CD4-positive, alpha-beta memory T cell (primary cell): ENCODE measurements around the gene ZNF846. TPM values are rescaled to one million over a fixed set of nuclear protein-coding genes. Genes with fewer than 3 reads are reported as not detected.

Source experiments
- CTCF ChIA-PET: fragments of 350-600 bp; sonication (Branson Sonifier 250); formaldehyde crosslinking; loops from one replicate; lab custom pipeline; 2021; ENCODE audit warnings: inconsistent platforms; ENCODE audit not compliant: partially characterized antibody; lab: Charles Lee
- POLR2A ChIA-PET: fragments of 350-600 bp; sonication (Branson Sonifier 250); formaldehyde crosslinking; loops from one replicate; lab custom pipeline; 2021; ENCODE audit not compliant: partially characterized antibody; lab: Charles Lee
- DNase-seq, 5 donors: peaks; one replicate each; pipeline versions ENCODE4 v3.0.0 to v3.0.0-alpha.2; 2020 to 2022; ENCODE audit warnings: mixed read lengths in 1 of 5
- H3K27ac ChIP-seq: one replicate; pipeline ENCODE4 v1.7.0; 2013; ENCODE audit warnings: low read depth, low read length
- H3K27me3 ChIP-seq: 2 replicates; pipeline ENCODE4 v1.7.0; 2013; ENCODE audit warnings: mild to moderate bottlenecking, low read length, moderate library complexity; ENCODE audit not compliant: insufficient read depth
- H3K36me3 ChIP-seq: 2 replicates; pipeline ENCODE4 v1.7.0; 2013; ENCODE audit warnings: mild to moderate bottlenecking, low read length, moderate library complexity; ENCODE audit not compliant: insufficient read depth
- H3K4me1 ChIP-seq: 2 replicates; pipeline ENCODE4 v1.7.0; 2013; ENCODE audit warnings: mild to moderate bottlenecking, low read length, moderate library complexity; ENCODE audit not compliant: insufficient read depth
- H3K4me3 ChIP-seq, 2 donors: one replicate each; pipeline ENCODE4 v1.7.0; 2013; ENCODE audit warnings: low read length in 2 of 2, mild to moderate bottlenecking in 1 of 2
- H3K9me3 ChIP-seq, 2 donors: one replicate each; pipeline ENCODE4 v1.7.0; 2013; ENCODE audit warnings: low read length in 2 of 2, control low read depth in 1 of 2; ENCODE audit not compliant: control insufficient read depth in 1 of 2
- H3K27ac Mint-ChIP-seq, 7 donors: one replicate each; pipeline ENCODE4 v1.8.0; 2020 to 2021; ENCODE audit warnings: mixed read lengths in 7 of 7, mild to moderate bottlenecking in 6 of 7, inconsistent platforms in 3 of 7, moderate library complexity in 3 of 7
- H3K27me3 Mint-ChIP-seq, 2 donors: one replicate each; pipeline ENCODE4 v1.8.0; 2020 to 2021; ENCODE audit warnings: mixed read lengths in 2 of 2
- H3K36me3 Mint-ChIP-seq, 2 donors: one replicate each; pipeline ENCODE4 v1.8.0; 2020 to 2021; ENCODE audit warnings: mixed read lengths in 2 of 2, inconsistent platforms in 1 of 2, mild to moderate bottlenecking in 1 of 2
- H3K4me1 Mint-ChIP-seq, 4 donors: one replicate each; pipeline ENCODE4 v1.8.0; 2020 to 2021; ENCODE audit warnings: mixed read lengths in 4 of 4, mild to moderate bottlenecking in 1 of 4
- H3K4me3 Mint-ChIP-seq, 8 donors: one replicate each; pipeline ENCODE4 v1.8.0; 2020 to 2021; ENCODE audit warnings: mixed read lengths in 8 of 8, mild to moderate bottlenecking in 7 of 8, moderate library complexity in 6 of 8, inconsistent platforms in 3 of 8
- H3K9me3 Mint-ChIP-seq, 8 donors: one replicate each; pipeline ENCODE4 v1.8.0; 2020 to 2021; ENCODE audit warnings: mixed read lengths in 8 of 8, mild to moderate bottlenecking in 5 of 8, inconsistent platforms in 3 of 8, moderate library complexity in 1 of 8
- intact Hi-C: fragments of 100-400 bp; cut with micrococcal nuclease; formaldehyde crosslinking; loops from one replicate; pipeline ENCODE4 v1.15.1; 2023
- polyA plus RNA-seq, 2 donors: library from polyadenylated mRNA; unstranded; fragments of 300-500 nt; fragmentation: Illumina TruSeq; gene quantifications; one replicate each; pipeline ENCODE4 v1.2.3, GENCODE V29; 2021
- total RNA-seq, 2 experiments: library from RNA; stranded (reverse); gene quantifications; one replicate each; pipeline ENCODE4 v1.2.3, GENCODE V29; 2021

The ZNF846 gene
- total RNA-seq = 10 to 100 TPM; 16.9 to 19.7 TPM
- polyA plus RNA-seq = 1 to 10 TPM; 4.0 to 5.4 TPM

DNA sequence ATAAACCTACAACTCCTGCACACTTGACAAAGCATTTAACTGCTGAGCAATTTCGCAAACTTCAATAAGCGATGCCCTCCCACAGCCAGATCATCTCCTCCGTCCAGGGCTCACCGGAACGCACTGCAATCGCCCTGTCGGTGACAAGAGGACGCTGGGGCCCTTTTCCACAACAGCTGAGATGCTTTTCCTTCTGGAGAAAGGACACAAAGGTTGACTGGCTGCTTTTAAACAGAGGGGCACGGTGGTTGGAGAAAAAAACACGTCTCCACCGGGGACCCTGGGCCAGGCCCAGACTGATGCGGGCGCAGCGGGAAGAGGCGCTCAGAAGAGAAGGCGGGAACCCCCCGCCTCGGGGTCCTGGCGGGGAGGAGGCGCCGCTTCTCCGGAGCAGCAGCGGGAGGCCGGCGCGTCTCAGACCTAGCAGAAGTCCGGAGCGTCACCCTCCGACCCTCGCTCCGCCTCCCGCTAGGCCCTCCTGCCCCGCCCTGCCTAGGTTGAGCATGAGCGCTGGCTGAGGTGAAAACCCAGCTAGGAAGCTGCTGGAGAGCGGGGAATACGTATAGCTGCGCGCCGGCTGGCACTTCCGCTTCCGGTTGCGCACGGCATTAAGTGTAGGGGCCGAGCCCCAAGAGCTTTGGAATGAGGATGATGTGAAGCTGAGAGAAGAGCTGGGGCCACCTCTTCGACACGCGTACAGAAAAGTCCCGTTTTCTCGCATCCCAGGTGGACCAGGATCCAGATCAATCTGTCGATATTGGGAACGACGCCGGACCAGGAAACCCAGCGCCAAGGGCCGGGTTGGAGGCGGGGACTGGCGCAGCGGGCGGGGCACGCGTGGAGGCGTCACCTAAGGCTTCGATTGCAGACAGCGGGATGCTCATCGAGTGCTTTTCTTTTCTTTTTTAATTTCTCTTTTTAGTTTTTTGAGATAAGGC is at the start of gene ZNF846:
Gene ZNF846 (minus strand): TSS at position 564 of the 938 bp plus-strand sequence. CDS start 3,788 bp downstream, outside the sequence.
- POLR2A ChIA-PET = interaction anchor here (0.7 to 3.2 kb wide), 29 partner anchors 10 to 937 kb away, joined by 3 to 36 read pairs (median 4); partner anchors contain the start of genes ANGPTL6, FBXL12, MBD3L1 and UBL5
- peaks cover 1 to 15% (median 12%) of the 10 kb centered on the region in 8 donors for H3K9me3 Mint-ChIP-seq

DNA sequence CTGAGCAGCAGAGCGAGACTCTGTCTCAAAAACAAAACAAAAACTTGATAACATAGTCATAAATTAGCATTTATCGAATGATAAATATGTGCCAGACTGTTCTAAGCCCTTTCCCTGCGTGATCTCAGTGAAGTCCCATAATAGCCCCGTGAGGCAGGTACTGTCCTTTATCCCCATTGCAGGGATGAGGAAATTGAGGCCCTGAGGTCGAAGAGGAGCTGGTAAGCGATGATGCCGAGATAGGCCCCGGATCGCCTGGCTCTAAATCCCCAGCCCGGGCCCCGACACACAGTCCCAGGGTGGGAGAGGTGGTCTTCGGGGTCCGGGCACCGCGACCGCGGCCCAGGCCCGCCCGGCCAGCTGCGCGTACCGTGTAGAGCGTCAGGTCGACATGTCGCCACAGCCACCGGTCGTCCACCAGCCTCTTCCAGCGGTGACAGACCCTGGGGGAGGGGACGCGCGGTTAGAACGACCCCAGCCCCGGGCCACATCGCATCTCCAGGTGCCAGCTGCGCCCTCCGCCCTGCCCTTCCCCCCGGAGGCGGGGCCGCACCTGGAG is 49.7 kb upstream of the ZNF846 start:
- Histone ChIP-seq H3K4me3 (peak overlapping the region; percentile 95), H3K27ac (peak overlapping the region; percentile 92), H3K27me3 (no peaks in the 10 kb centered on the region), H3K4me1 (peaks cover 19% of the 10 kb centered on the region), H3K9me3 (no peaks in the 10 kb centered on the region), H3K36me3 (no peaks in the 10 kb centered on the region)
- no peaks in the 10 kb centered on the region for H3K27me3 Mint-ChIP-seq
- peaks cover 0 to 5% (median 0%) of the 10 kb centered on the region in 8 donors for H3K9me3 Mint-ChIP-seq
- H3K27ac Mint-ChIP-seq = peak overlapping the region; percentile 86 to 97 (median 96)
- ChIA-PET CTCF (no interaction called here), POLR2A (interaction anchor here (0.7 to 2.0 kb wide), 10 partner anchors 9 to 1617 kb away, joined by 3 to 25 read pairs (median 6); partner anchors contain the start of genes ODAD3, PIN1, PRKCSH and UBL5)
- peaks cover 18 to 27% of the 10 kb centered on the region in 2 donors for H3K36me3 Mint-ChIP-seq
- intact Hi-C loops = loop anchor here (2.0 to 5.0 kb wide), 2 partner anchors 33 to 514 kb away; partner anchors contain the start of gene RAVER1
- DNase-seq = no peak
- H3K4me3 Mint-ChIP-seq = peak overlapping the region; percentile 89 to 95 (median 91)
- H3K4me1 Mint-ChIP-seq = peaks cover 23 to 41% (median 34%) of the 10 kb centered on the region in 4 donors

More for the DNA sequence above, at the start of gene ZNF846:
- peak; percentile 91 to 94 (median 92) for DNase-seq
- intact Hi-C loops = loop anchor here (1.0 to 10.0 kb wide), 7 partner anchors 17 to 334 kb away; partner anchors contain the start of genes FBXL12, ZNF266, ZNF561 and ZNF562
- Histone ChIP-seq H3K27ac (peak within 1 kb of the TSS; percentile 94), H3K36me3 (no peaks in the 10 kb centered on the region), H3K27me3 (no peaks in the 10 kb centered on the region), H3K4me3 (peak within 1 kb of the TSS; percentile 98 to 100), H3K4me1 (peaks cover 15% of the 10 kb centered on the region), H3K9me3 (peaks cover 0 to 1% of the 10 kb centered on the region in 2 donors)
- Mint-ChIP-seq H3K27ac (peak within 1 kb of the TSS; percentile 98 to 100 (median 99)), H3K27me3 (no peaks in the 10 kb centered on the region), H3K4me3 (peak within 1 kb of the TSS; percentile 94 to 99 (median 96)), H3K4me1 (peaks cover 6 to 12% (median 9%) of the 10 kb centered on the region in 4 donors), H3K36me3 (peaks cover 17 to 18% of the 10 kb centered on the region in 2 donors)
- CTCF ChIA-PET = interaction anchor here (0.6 to 2.6 kb wide), 8 partner anchors 9 to 148 kb away, joined by 3 to 13 read pairs (median 4); partner anchors contain the start of gene UBL5

DNA sequence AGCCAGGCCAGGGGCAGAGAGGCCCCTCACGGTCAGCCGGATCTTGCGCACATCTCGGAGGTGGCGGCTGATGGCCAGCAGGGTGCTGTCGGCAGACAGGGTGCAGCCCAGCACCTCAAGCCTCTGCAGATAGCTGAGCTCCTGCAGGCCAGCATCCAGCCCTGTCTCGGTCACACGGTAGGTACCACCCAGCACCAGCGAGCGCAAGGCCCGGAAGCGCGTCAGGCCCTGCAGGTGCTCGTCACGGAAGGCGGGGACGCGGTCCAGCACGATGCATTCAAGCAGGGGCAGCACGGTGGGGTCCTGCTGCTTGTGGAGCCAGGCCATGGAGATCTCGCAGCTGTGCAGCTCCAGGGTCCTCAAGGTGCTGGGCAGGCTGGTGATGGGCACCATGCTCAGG is 42.6 kb upstream of the ZNF846 start:
- Histone ChIP-seq H3K27ac (no peak overlapping the region), H3K9me3 (no peaks in the 10 kb centered on the region), H3K4me3 (no peak overlapping the region), H3K36me3 (peaks cover 15% of the 10 kb centered on the region), H3K27me3 (no peaks in the 10 kb centered on the region), H3K4me1 (peaks cover 40% of the 10 kb centered on the region)
- CTCF ChIA-PET = no interaction called here
- no peak overlapping the region for H3K4me3 Mint-ChIP-seq
- H3K9me3 Mint-ChIP-seq = peaks cover 0 to 3% (median 0%) of the 10 kb centered on the region in 8 donors
- POLR2A ChIA-PET = no interaction called here
- intact Hi-C loops = no loop called here
- peak in 1 of 5 donors; percentile 14 for DNase-seq
- H3K4me1 Mint-ChIP-seq = peaks cover 17 to 34% (median 22%) of the 10 kb centered on the region in 4 donors
- peak overlapping the region in 2 of 7 donors; percentile 19 to 47 for H3K27ac Mint-ChIP-seq
- peaks cover 20 to 25% of the 10 kb centered on the region in 2 donors for H3K36me3 Mint-ChIP-seq
- H3K27me3 Mint-ChIP-seq = no peaks in the 10 kb centered on the region

DNA sequence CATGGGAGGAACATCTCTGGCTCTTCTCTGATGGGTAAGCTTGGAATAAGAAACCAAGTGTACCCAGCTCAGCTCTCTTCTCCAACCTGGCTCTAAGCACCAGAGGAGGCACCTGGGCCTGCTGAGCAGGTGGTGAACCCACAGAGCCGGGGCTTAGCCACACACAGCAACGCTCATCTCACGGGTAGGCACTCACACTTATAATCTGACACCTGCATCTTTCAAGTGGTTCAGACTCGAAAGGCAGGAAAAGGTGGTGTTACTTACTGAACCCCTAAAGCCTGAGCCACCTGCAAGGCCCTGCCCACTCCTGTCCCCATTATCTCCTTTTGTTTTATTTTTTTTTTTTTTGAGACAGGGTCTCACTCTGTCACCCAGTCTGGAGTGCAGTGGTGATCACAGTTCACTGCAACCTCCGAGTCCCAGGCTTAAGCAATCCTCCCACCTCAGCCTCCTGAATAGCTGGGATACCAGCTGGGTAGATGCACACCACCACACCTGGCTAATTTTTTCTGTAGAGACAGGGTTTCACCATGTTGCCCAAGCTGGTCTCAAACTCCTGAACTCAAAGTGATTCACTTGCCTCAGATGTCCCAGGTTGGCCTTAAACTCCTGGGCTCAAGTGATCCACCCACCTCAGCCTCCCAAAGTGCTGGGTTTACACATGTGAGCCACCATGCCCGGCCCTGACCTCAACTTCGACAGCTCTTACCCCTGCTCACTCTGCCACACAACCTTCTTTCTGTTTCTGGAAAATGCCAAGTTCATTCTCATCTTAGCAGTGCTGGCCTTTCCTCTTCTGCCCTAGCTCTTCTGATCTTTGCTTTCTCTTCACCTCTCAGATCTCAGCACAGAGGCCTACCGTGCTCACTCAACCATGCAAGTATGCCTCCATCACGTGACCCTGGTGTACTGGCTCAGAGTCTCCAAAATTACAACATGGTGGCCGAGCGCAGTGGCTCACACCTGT is 40.6 kb upstream of the ZNF846 start:
- peaks cover 40% of the 10 kb centered on the region for H3K4me1 ChIP-seq
- POLR2A ChIA-PET = interaction anchor here (0.7 to 2.5 kb wide), 4 partner anchors 9 to 49 kb away, joined by 3 to 14 read pairs (median 4); partner anchors contain the start of gene FBXL12
- no peaks in the 10 kb centered on the region for H3K27me3 Mint-ChIP-seq

DNA sequence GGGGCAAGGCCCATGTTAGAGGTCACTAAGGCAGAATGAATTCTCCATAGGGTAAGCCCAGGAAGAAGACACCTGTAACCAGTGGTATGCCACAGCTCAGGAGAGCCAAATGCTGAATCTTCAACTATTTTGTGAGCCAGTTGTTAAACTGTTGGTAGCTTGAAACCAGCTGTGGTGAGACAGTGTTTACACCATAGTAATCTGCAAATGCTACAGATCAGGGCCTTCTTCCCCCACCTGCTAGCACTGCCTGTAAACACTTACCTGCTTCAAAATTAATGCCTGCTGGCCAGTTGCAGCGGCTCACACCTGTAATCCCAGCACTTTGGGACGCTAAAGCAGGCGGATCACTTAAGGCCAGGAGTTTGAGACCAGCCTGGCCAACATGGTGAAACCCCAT is 38.3 kb upstream of the ZNF846 start:
- Histone ChIP-seq H3K27ac (no peak overlapping the region), H3K36me3 (peaks cover 15% of the 10 kb centered on the region), H3K27me3 (no peaks in the 10 kb centered on the region), H3K9me3 (no peaks in the 10 kb centered on the region), H3K4me1 (peaks cover 40% of the 10 kb centered on the region), H3K4me3 (no peak overlapping the region)
- intact Hi-C loops = no loop called here
- Mint-ChIP-seq H3K4me3 (no peak overlapping the region), H3K9me3 (no peaks in the 10 kb centered on the region), H3K27me3 (no peaks in the 10 kb centered on the region), H3K27ac (peak overlapping the region in 6 of 7 donors; percentile 22 to 75 (median 58)), H3K4me1 (peaks cover 13 to 31% (median 17%) of the 10 kb centered on the region in 4 donors), H3K36me3 (peaks cover 10 to 13% of the 10 kb centered on the region in 2 donors)
- DNase-seq = no peak
- POLR2A ChIA-PET = interaction anchor here (0.9 to 2.3 kb wide), 4 partner anchors 12 to 51 kb away, joined by 3 to 6 read pairs (median 4); partner anchors contain the start of genes FBXL12 and UBL5
- CTCF ChIA-PET = interaction anchor here (1.2 to 2.1 kb wide), 2 partner anchors 7 to 181 kb away, joined by 3 to 5 read pairs; no protein-coding TSS in a partner anchor

More for the DNA sequence above, 40.6 kb upstream of the ZNF846 start:
- peak; percentile 49 to 70 (median 66) for DNase-seq
- CTCF ChIA-PET = interaction anchor here (0.7 to 2.1 kb wide), 4 partner anchors 10 to 340 kb away, joined by 3 to 5 read pairs (median 4); no protein-coding TSS in a partner anchor
- H3K27ac Mint-ChIP-seq = peak overlapping the region; percentile 58 to 95 (median 86)
- H3K9me3 ChIP-seq = no peaks in the 10 kb centered on the region
- H3K4me3 Mint-ChIP-seq = peak overlapping the region in 7 of 8 donors; percentile 25 to 66 (median 56)
- no peak overlapping the region for H3K4me3 ChIP-seq
- no peaks in the 10 kb centered on the region for H3K9me3 Mint-ChIP-seq
- H3K36me3 Mint-ChIP-seq = peaks cover 14 to 17% of the 10 kb centered on the region in 2 donors
- peaks cover 15 to 34% (median 20%) of the 10 kb centered on the region in 4 donors for H3K4me1 Mint-ChIP-seq
- intact Hi-C loops = no loop called here
- no peaks in the 10 kb centered on the region for H3K27me3 ChIP-seq
- peak overlapping the region; percentile 35 for H3K27ac ChIP-seq
- H3K36me3 ChIP-seq = peaks cover 15% of the 10 kb centered on the region

DNA sequence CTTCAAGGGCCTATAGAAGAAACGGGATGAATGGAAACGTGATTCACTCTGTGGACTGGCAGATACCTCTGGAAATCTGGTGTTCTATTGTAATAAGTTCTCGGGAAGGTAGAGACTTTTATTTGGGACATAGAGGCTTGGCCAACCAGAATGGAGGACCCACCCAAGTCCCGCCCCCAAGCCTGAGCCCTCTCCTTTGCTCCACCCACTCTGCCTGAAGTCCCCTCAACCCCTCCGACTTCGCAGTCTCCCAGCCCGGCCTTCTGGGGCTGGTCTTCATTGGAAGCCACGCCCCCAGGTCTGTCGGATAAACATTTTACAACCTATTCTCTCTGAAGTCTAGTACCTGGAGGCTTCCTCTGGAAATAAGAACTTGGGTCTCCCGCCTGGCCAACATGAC is 33.4 kb upstream of the ZNF846 start:
- no peaks in the 10 kb centered on the region for H3K9me3 Mint-ChIP-seq
- H3K27ac Mint-ChIP-seq = peak overlapping the region in 1 of 7 donors; percentile 48
- intact Hi-C loops = no loop called here
- POLR2A ChIA-PET = no interaction called here
- H3K27me3 Mint-ChIP-seq = no peaks in the 10 kb centered on the region
- peaks cover 7 to 20% (median 8%) of the 10 kb centered on the region in 4 donors for H3K4me1 Mint-ChIP-seq
- H3K4me3 ChIP-seq = no peak overlapping the region
- DNase-seq = no peak
- no peaks in the 10 kb centered on the region for H3K36me3 Mint-ChIP-seq
- no peak overlapping the region for H3K4me3 Mint-ChIP-seq
- peaks cover 15% of the 10 kb centered on the region for H3K4me1 ChIP-seq
- H3K27ac ChIP-seq = no peak overlapping the region
- H3K27me3 ChIP-seq = no peaks in the 10 kb centered on the region
- no peaks in the 10 kb centered on the region for H3K9me3 ChIP-seq
- no peaks in the 10 kb centered on the region for H3K36me3 ChIP-seq
- CTCF ChIA-PET = no interaction called here
